DND-41 (cell line): ENCODE data around the gene GABBR2.

Source experiments
- EZH2 ChIP-seq: IDR thresholded peaks from 3 replicates; pipeline ENCODE4 v1.6.1; 2012; ENCODE audit warnings: borderline replicate concordance, low read depth, mild to moderate bottlenecking, moderate library complexity, low read length, inconsistent platforms; ENCODE audit not compliant: severe bottlenecking
- TF ChIP-seq, protein P1 (sequence below): IDR thresholded peaks from 2 replicates; pipeline ENCODE4 v1.5.1; 2012; ENCODE audit warnings: borderline replicate concordance, low read length, moderate library complexity, mild to moderate bottlenecking; ENCODE audit not compliant: poor library complexity, severe bottlenecking; ENCODE audit errors: extremely low read depth

DNA sequence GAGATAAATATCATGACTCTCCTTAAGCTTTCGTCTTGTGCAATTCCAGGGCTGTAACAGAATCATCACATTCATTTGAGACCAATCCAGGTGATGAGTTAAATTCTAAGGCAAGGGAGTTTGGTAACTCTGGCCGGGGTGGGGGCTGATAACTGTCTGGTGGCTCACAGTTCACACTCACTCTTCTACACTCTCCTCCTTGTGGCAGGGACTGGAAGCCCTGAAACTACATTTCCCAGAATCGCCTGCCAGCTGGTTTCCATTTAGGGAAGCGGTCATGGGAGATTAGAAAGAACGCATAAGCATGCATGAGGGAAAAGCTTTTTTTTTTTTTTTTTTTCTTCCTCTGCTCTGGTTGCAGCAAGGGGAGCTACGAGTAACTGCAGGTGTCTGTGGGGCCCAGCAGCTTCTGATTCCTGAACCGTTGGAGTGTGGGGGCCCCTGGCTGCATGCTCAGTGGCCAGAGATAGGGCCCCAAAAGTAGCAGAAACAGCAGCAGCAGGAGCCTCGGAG lies 298.5 kb downstream of the GABBR2 start:
- TF ChIP-seq, protein P1, sequence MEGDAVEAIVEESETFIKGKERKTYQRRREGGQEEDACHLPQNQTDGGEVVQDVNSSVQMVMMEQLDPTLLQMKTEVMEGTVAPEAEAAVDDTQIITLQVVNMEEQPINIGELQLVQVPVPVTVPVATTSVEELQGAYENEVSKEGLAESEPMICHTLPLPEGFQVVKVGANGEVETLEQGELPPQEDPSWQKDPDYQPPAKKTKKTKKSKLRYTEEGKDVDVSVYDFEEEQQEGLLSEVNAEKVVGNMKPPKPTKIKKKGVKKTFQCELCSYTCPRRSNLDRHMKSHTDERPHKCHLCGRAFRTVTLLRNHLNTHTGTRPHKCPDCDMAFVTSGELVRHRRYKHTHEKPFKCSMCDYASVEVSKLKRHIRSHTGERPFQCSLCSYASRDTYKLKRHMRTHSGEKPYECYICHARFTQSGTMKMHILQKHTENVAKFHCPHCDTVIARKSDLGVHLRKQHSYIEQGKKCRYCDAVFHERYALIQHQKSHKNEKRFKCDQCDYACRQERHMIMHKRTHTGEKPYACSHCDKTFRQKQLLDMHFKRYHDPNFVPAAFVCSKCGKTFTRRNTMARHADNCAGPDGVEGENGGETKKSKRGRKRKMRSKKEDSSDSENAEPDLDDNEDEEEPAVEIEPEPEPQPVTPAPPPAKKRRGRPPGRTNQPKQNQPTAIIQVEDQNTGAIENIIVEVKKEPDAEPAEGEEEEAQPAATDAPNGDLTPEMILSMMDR, result no peak
- no peak for TF ChIP-seq EZH2
